ENCODE measurements around the gene RAPGEF3. TPM values are rescaled to one million over a fixed set of nuclear protein-coding genes. Genes with fewer than 3 reads are reported as not detected.

Gene RAPGEF3
- total RNA-seq, 2 donors from 2014 or later: 10.1 TPM

DNA sequence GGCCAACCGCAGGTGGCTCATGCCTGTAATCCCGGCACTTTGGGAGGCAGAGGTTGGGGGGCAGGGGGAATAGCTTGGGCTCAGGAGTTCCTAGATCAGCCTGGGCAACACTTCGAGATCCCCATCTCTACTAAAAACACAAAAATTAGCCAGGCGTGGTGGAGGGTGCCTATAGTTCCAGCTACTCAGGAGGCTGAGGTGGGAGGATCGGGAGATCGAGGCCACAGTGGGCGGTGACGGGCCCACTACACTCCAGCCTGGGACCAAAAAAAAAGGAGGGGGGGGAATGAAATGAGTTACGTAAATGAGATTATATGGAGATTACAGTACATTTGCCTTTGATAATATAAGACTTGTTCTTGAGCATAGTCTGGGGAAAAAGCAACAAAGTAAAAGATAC, 54.0 kb downstream of the RAPGEF3 start:
- Histone ChIP-seq H3K36me3 (no peaks in the 10 kb centered on the region), H3K27me3 (no peaks in the 10 kb centered on the region), H3K9ac (ENCODE audit: low read depth in 2 of 2, low read length in 2 of 2) (peak overlapping the region in 1 of 2 donors; percentile 74), H3K27ac (no peak overlapping the region), H3K9me3 (no peaks in the 10 kb centered on the region), H3K4me1 (no peaks in the 10 kb centered on the region), H3K4me3 (peak overlapping the region; percentile 96)
- DNase-seq: no peak
- intact Hi-C loops (cut with DNase I): no loop called here
- TF ChIP-seq, protein P1, sequence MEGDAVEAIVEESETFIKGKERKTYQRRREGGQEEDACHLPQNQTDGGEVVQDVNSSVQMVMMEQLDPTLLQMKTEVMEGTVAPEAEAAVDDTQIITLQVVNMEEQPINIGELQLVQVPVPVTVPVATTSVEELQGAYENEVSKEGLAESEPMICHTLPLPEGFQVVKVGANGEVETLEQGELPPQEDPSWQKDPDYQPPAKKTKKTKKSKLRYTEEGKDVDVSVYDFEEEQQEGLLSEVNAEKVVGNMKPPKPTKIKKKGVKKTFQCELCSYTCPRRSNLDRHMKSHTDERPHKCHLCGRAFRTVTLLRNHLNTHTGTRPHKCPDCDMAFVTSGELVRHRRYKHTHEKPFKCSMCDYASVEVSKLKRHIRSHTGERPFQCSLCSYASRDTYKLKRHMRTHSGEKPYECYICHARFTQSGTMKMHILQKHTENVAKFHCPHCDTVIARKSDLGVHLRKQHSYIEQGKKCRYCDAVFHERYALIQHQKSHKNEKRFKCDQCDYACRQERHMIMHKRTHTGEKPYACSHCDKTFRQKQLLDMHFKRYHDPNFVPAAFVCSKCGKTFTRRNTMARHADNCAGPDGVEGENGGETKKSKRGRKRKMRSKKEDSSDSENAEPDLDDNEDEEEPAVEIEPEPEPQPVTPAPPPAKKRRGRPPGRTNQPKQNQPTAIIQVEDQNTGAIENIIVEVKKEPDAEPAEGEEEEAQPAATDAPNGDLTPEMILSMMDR (IDR thresholded peaks at IDR 0.05): no peak

DNA sequence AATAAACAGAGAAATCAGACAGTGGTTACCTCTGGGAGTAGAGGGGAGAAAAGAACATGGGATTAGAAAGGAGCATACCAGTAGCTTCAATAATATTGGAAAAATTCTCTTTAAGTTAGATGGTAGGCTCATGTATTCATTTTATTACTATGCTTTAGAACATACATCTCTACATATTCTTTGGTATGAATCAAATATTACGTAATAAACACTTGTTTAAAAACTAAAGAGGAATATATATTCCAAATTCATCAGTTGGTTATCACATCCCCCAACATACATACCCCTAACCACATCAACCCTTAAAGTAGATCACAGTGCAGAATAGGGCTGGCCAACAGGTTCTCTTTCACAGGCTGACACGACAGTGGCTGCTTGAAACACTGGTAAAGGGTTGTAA, 58.4 kb downstream of the RAPGEF3 start:
- no peaks in the 10 kb centered on the region for H3K9me3 ChIP-seq
- H3K9ac ChIP-seq (ENCODE audit: low read depth in 2 of 2, low read length in 2 of 2): no peak overlapping the region
- H3K27ac ChIP-seq: no peak overlapping the region
- no peaks in the 10 kb centered on the region for H3K4me1 ChIP-seq
- TF ChIP-seq, protein P1 (IDR thresholded peaks at IDR 0.05): no peak
- no peaks in the 10 kb centered on the region for H3K27me3 ChIP-seq
- intact Hi-C loops (cut with DNase I): no loop called here
- H3K36me3 ChIP-seq: no peaks in the 10 kb centered on the region
- DNase-seq: no peak
- no peak overlapping the region for H3K4me3 ChIP-seq

- H3K27ac ChIP-seq: no peak overlapping the region
- no peaks in the 10 kb centered on the region for H3K27me3 ChIP-seq
- H3K9me3 ChIP-seq: no peaks in the 10 kb centered on the region
- no peaks in the 10 kb centered on the region for H3K36me3 ChIP-seq
- intact Hi-C loops (cut with DNase I): no loop called here
- H3K9ac ChIP-seq (ENCODE audit: low read depth in 2 of 2, low read length in 2 of 2): no peak overlapping the region
- H3K4me1 ChIP-seq: no peaks in the 10 kb centered on the region
- DNase-seq: no peak
- no peak overlapping the region for H3K4me3 ChIP-seq
- TF ChIP-seq, protein P1 (IDR thresholded peaks at IDR 0.05): no peak
Measured at GRCh38 chr12:47698631-47699030, 60.0 kb downstream of the RAPGEF3 start.

DNA sequence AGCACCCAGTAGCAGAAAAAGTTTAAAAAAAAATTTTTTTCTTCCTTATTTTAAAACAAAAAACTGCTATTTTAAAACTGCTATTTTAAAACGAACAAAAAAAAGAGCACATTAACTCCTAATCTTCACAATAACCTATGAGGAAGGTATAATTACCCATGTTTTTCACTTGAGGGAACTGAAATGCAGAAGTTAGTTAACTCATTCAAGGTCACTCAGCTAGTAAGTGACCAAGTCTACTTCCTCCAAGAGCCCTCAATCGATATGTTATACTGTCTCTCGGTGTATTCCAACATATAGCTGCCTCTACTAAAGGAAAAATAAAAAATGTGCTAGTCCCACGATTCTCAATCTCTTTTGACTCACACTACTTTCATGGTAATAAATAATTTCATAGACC, 60.6 kb downstream of the RAPGEF3 start:
- intact Hi-C loops (cut with DNase I): no loop called here
- Histone ChIP-seq H3K36me3 (no peaks in the 10 kb centered on the region), H3K9ac (ENCODE audit: low read depth in 2 of 2, low read length in 2 of 2) (no peak overlapping the region), H3K4me3 (no peak overlapping the region), H3K4me1 (no peaks in the 10 kb centered on the region), H3K27ac (no peak overlapping the region), H3K27me3 (no peaks in the 10 kb centered on the region), H3K9me3 (no peaks in the 10 kb centered on the region)
- no peak for DNase-seq
- TF ChIP-seq, protein P1 (IDR thresholded peaks at IDR 0.05): no peak

- intact Hi-C loops (cut with DNase I): loop anchor here (10.0 kb wide), 1 partner anchor 654 kb away; no protein-coding TSS in a partner anchor
- H3K36me3 ChIP-seq: no peaks in the 10 kb centered on the region
- no peaks in the 10 kb centered on the region for H3K9me3 ChIP-seq
Measured at GRCh38 chr12:47689215-47689614, 69.5 kb downstream of the RAPGEF3 start.

More at GRCh38 chr12:47689215-47689614, 69.5 kb downstream of the RAPGEF3 start:
- H3K27ac ChIP-seq: no peak overlapping the region
- TF ChIP-seq, protein P1 (IDR thresholded peaks at IDR 0.05): no peak
- H3K27me3 ChIP-seq: no peaks in the 10 kb centered on the region
- H3K4me1 ChIP-seq: no peaks in the 10 kb centered on the region
- DNase-seq: no peak
- H3K4me3 ChIP-seq: no peak overlapping the region
- no peak overlapping the region for H3K9ac ChIP-seq (ENCODE audit: low read depth in 2 of 2, low read length in 2 of 2)
